ENCODE data around the gene TPGS1.

The TPGS1 gene

GRCh38 chr19:542173-542866 is 35.0 kb downstream of the TPGS1 start:
- H3K4me3 ChIP-seq (ENCODE audit: low read depth, low read length, poor library complexity, severe bottlenecking) = no peak overlapping the region
- no peaks in the 10 kb centered on the region for H3K9me3 ChIP-seq (ENCODE audit: low read length)
- peaks cover 3% of the 10 kb centered on the region; the same call in 1 of the 2 replicates for H3K36me3 ChIP-seq (ENCODE audit: insufficient read depth, low read length)
- no peak overlapping the region for H3K4me2 ChIP-seq (ENCODE audit: low read length)
- no peak overlapping the region for H3K9ac ChIP-seq (ENCODE audit: low read length)
- H4K20me1 ChIP-seq (ENCODE audit: insufficient read depth, low read length) = no peaks in the 10 kb centered on the region
- no peak overlapping the region for H2AFZ ChIP-seq (ENCODE audit: low read length)
- no peaks in the 10 kb centered on the region for H3K79me2 ChIP-seq (ENCODE audit: insufficient read depth, low read length)
- no peaks in the 10 kb centered on the region for H3K27me3 ChIP-seq (ENCODE audit: insufficient read depth, low read length)
- H3K27ac ChIP-seq (ENCODE audit: low read depth, low read length, poor library complexity, severe bottlenecking) = no peak overlapping the region
- TF ChIP-seq CTCF (IDR thresholded peaks at IDR 0.05; ENCODE audit: low read length) = no peak
- TF ChIP-seq EZH2 (IDR thresholded peaks at IDR 0.05; ENCODE audit: borderline replicate concordance, low read length) = no peak
- no peaks in the 10 kb centered on the region for H3F3A ChIP-seq (ENCODE audit: insufficient read depth, low read length)
- H3K9me2 ChIP-seq (ENCODE audit: low read depth, low read length) = no peaks in the 10 kb centered on the region
- peaks cover 10% of the 10 kb centered on the region for H3K4me1 ChIP-seq (ENCODE audit: insufficient read depth, low read length, severe bottlenecking)

- Histone ChIP-seq H3K4me2 (ENCODE audit: low read length) (peak within 1 kb of the TSS; percentile 60), H3K4me3 (ENCODE audit: low read depth, low read length, poor library complexity, severe bottlenecking) (peak within 1 kb of the TSS; percentile 25), H3K27me3 (ENCODE audit: insufficient read depth, low read length) (no peaks in the 10 kb centered on the region), H4K20me1 (ENCODE audit: insufficient read depth, low read length) (no peaks in the 10 kb centered on the region), H3K9ac (ENCODE audit: low read length) (peak within 1 kb of the TSS; percentile 23; the same call in 1 of the 2 replicates), H2AFZ (ENCODE audit: low read length) (no peak within 1 kb of the TSS), H3F3A (ENCODE audit: insufficient read depth, low read length) (no peaks in the 10 kb centered on the region), H3K79me2 (ENCODE audit: insufficient read depth, low read length) (no peaks in the 10 kb centered on the region), H3K27ac (ENCODE audit: low read depth, low read length, poor library complexity, severe bottlenecking) (no peak within 1 kb of the TSS), H3K9me3 (ENCODE audit: low read length) (no peaks in the 10 kb centered on the region), H3K9me2 (ENCODE audit: low read depth, low read length) (no peaks in the 10 kb centered on the region), H3K4me1 (ENCODE audit: insufficient read depth, low read length, severe bottlenecking) (peaks cover 10% of the 10 kb centered on the region), H3K36me3 (ENCODE audit: insufficient read depth, low read length) (peaks cover 3% of the 10 kb centered on the region; the same call in 1 of the 2 replicates)
- TF ChIP-seq CTCF (IDR thresholded peaks at IDR 0.05; ENCODE audit: low read length) = no peak
- no peak for TF ChIP-seq EZH2 (IDR thresholded peaks at IDR 0.05; ENCODE audit: borderline replicate concordance, low read length)
Observed at GRCh38 chr19:543910-544608, 36.8 kb downstream of the TPGS1 start, which contains the start of gene GZMM. Gene GZMM (plus strand): TSS chr19:544053. CDS start chr19:544072, 19 bp downstream.

GRCh38 chr19:547117-547516 is 39.8 kb downstream of the TPGS1 start:
- no peaks in the 10 kb centered on the region for H3K27me3 ChIP-seq (ENCODE audit: insufficient read depth, low read length)
- H3K36me3 ChIP-seq (ENCODE audit: insufficient read depth, low read length) = no peaks in the 10 kb centered on the region; the same call in 1 of the 2 replicates
- H3K4me1 ChIP-seq (ENCODE audit: insufficient read depth, low read length, severe bottlenecking) = peaks cover 10% of the 10 kb centered on the region
- TF ChIP-seq CTCF (IDR thresholded peaks at IDR 0.05; ENCODE audit: low read length) (no peak), EZH2 (IDR thresholded peaks at IDR 0.05; ENCODE audit: borderline replicate concordance, low read length) (no peak)
- H3F3A ChIP-seq (ENCODE audit: insufficient read depth, low read length) = no peaks in the 10 kb centered on the region
- H3K4me2 ChIP-seq (ENCODE audit: low read length) = no peak overlapping the region
- no peak overlapping the region for H3K27ac ChIP-seq (ENCODE audit: low read depth, low read length, poor library complexity, severe bottlenecking)
- H3K9me2 ChIP-seq (ENCODE audit: low read depth, low read length) = no peaks in the 10 kb centered on the region
- no peaks in the 10 kb centered on the region for H3K79me2 ChIP-seq (ENCODE audit: insufficient read depth, low read length)
- no peaks in the 10 kb centered on the region for H4K20me1 ChIP-seq (ENCODE audit: insufficient read depth, low read length)
- no peak overlapping the region for H2AFZ ChIP-seq (ENCODE audit: low read length)
- no peaks in the 10 kb centered on the region for H3K9me3 ChIP-seq (ENCODE audit: low read length)
- H3K4me3 ChIP-seq (ENCODE audit: low read depth, low read length, poor library complexity, severe bottlenecking) = no peak overlapping the region
- no peak overlapping the region for H3K9ac ChIP-seq (ENCODE audit: low read length)

Data from OCI-LY1 (cell line).